Neural cell (in vitro differentiated cells): ENCODE measurements around the gene PDCD4. TPM values are rescaled to one million over a fixed set of nuclear protein-coding genes. Genes with fewer than 3 reads are reported as not detected.

Experiments
- H2AFZ ChIP-seq: fragments of 200-600, 300-800 bp; sonication (generic), shearing (Covaris generic); 2 replicates; pipeline ENCODE4 v1.6.0; 2014; ENCODE audit warnings: low read depth, mild to moderate bottlenecking, antibody characterized with exemption, low read length, moderate library complexity
- H3F3A ChIP-seq: fragments of 200-600 bp; shearing (Covaris generic); 2 replicates; pipeline ENCODE4 v1.6.1; 2016; ENCODE audit warnings: mild to moderate bottlenecking, moderate library complexity, mixed read lengths, antibody characterized with exemption, low read length; ENCODE audit not compliant: insufficient read depth, poor library complexity, severe bottlenecking
- H3K27ac ChIP-seq: fragments of 200-600, 300-800 bp; sonication (generic), shearing (Covaris generic); 2 replicates; pipeline ENCODE4 v1.5.1; 2014; ENCODE audit warnings: mild to moderate bottlenecking, low read length, moderate library complexity
- H3K27me3 ChIP-seq: fragments of 300-800, 200-600 bp; sonication (generic), shearing (Covaris generic); 2 replicates; pipeline ENCODE4 v1.6.0; 2014; ENCODE audit warnings: mild to moderate bottlenecking, low read depth, low read length, moderate library complexity; ENCODE audit not compliant: insufficient read depth
- H3K36me3 ChIP-seq: fragments of 300-800, 200-600 bp; sonication (generic), shearing (Covaris generic); 2 replicates; pipeline ENCODE4 v1.5.1; 2014; ENCODE audit warnings: mild to moderate bottlenecking, antibody characterized with exemption, low read length, moderate library complexity; ENCODE audit not compliant: insufficient read depth
- H3K4me2 ChIP-seq: fragments of 300-800, 200-600 bp; sonication (generic), shearing (Covaris generic); 2 replicates; pipeline ENCODE4 v1.6.0; 2014; ENCODE audit warnings: mild to moderate bottlenecking, low read length
- H3K4me3 ChIP-seq: fragments of 300-800, 200-600 bp; sonication (generic), shearing (Covaris generic); 2 replicates; pipeline ENCODE4 v1.5.1; 2014; ENCODE audit warnings: mild to moderate bottlenecking, low read length, moderate library complexity
- H3K79me2 ChIP-seq: fragments of 200-600 bp; shearing (Covaris generic); replicated peaks from 2 replicates; pipeline ENCODE4 v1.6.0; 2014; ENCODE audit warnings: mild to moderate bottlenecking, low read length, moderate library complexity; ENCODE audit not compliant: insufficient read depth
- H3K9ac ChIP-seq: fragments of 300-800, 200-600 bp; sonication (generic), shearing (Covaris generic); 2 replicates; pipeline ENCODE4 v1.6.1; 2016; ENCODE audit warnings: mild to moderate bottlenecking, low read length, mixed read lengths
- H3K9me2 ChIP-seq: fragments of 200-600 bp; shearing (Covaris generic); 2 replicates; pipeline ENCODE4 v1.6.1; 2016; ENCODE audit warnings: mild to moderate bottlenecking, low read length, mixed read lengths; ENCODE audit not compliant: insufficient read depth
- H3K9me3 ChIP-seq: fragments of 200-600, 300-800 bp; sonication (generic), shearing (Covaris generic); 2 replicates; pipeline ENCODE4 v1.6.1; 2016; ENCODE audit warnings: mild to moderate bottlenecking, mixed run types, low read length, moderate library complexity, mixed read lengths
- H4K20me1 ChIP-seq: fragments of 200-600 bp; shearing (Covaris generic); 2 replicates; pipeline ENCODE4 v1.6.1; 2016; ENCODE audit warnings: mild to moderate bottlenecking, mixed run types; ENCODE audit not compliant: insufficient read depth
- CTCF ChIP-seq: fragments of 450-650 bp; IDR thresholded peaks from 2 replicates; pipeline ENCODE4 v1.5.1; 2014; ENCODE audit warnings: antibody characterized with exemption, mild to moderate bottlenecking, moderate library complexity; ENCODE audit not compliant: poor library complexity, severe bottlenecking
- EP300 ChIP-seq: fragments of 450-650 bp; conservative IDR thresholded peaks from 2 replicates; pipeline ENCODE4 v1.6.1; 2014; ENCODE audit warnings: antibody characterized with exemption, mild to moderate bottlenecking, moderate library complexity; ENCODE audit not compliant: poor library complexity, severe bottlenecking
- EZH2 ChIP-seq: fragments of 200-600, 300-800 bp; shearing (Covaris generic), sonication (generic); IDR thresholded peaks from 2 replicates; pipeline ENCODE4 v1.6.1; 2014; ENCODE audit warnings: antibody characterized with exemption, low read length, borderline replicate concordance, mild to moderate bottlenecking; ENCODE audit not compliant: insufficient read depth, poor library complexity, severe bottlenecking
- MXI1 ChIP-seq: fragments of 450-650 bp; conservative IDR thresholded peaks from 2 replicates; pipeline ENCODE4 v1.6.1; 2014; ENCODE audit warnings: antibody characterized with exemption, mild to moderate bottlenecking; ENCODE audit not compliant: poor library complexity, severe bottlenecking
- POLR2AphosphoS5 ChIP-seq: IDR thresholded peaks from 2 replicates; pipeline ENCODE4 v1.6.1; 2012
- RAD21 ChIP-seq: fragments of 450-650 bp; conservative IDR thresholded peaks from 2 replicates; pipeline ENCODE4 v1.6.1; 2014; ENCODE audit warnings: antibody characterized with exemption, mild to moderate bottlenecking, moderate library complexity
- REST ChIP-seq: IDR thresholded peaks from 2 replicates; pipeline ENCODE4 v1.6.1; 2012; ENCODE audit warnings: borderline replicate concordance
- SMC3 ChIP-seq: fragments of 450-650 bp; conservative IDR thresholded peaks from 2 replicates; pipeline ENCODE4 v1.6.1; 2014; ENCODE audit warnings: antibody characterized with exemption, mild to moderate bottlenecking, moderate library complexity; ENCODE audit not compliant: poor library complexity
- TAF1 ChIP-seq: IDR thresholded peaks from 2 replicates; pipeline ENCODE4 v1.6.1; 2012; ENCODE audit warnings: low read depth
- polyA plus RNA-seq: library from polyadenylated mRNA; depleted of rRNA; stranded (reverse); fragments of >200 nt; gene quantifications from 2 replicates; pipeline ENCODE4 v1.2.3, GENCODE V29; 2014

Gene PDCD4
- polyA plus RNA-seq, 1 donor from 2014 or later, result 83.5 TPM

- no peak overlapping the region for H3K27ac ChIP-seq
- H3K79me2 ChIP-seq, result peaks cover 50% of the 10 kb centered on the region
- H3K9ac ChIP-seq, result no peak overlapping the region
- no peak overlapping the region for H3K4me2 ChIP-seq
- no peak overlapping the region for H3K4me3 ChIP-seq
- no peaks in the 10 kb centered on the region for H3K36me3 ChIP-seq
- no peaks in the 10 kb centered on the region for H4K20me1 ChIP-seq
- TF ChIP-seq POLR2AphosphoS5 (no peak), RAD21 (no peak), SMC3 (no peak), MXI1 (no peak), EP300 (no peak), CTCF (no peak), EZH2 (no peak), REST (no peak), TAF1 (no peak)
- H2AFZ ChIP-seq, result no peak overlapping the region
- no peaks in the 10 kb centered on the region for H3K9me3 ChIP-seq
- H3F3A ChIP-seq, result no peaks in the 10 kb centered on the region
- no peaks in the 10 kb centered on the region for H3K9me2 ChIP-seq
- H3K27me3 ChIP-seq, result no peaks in the 10 kb centered on the region
These were observed 4.3 kb downstream of the PDCD4 start for GRCh38 chr10:110876000-110876399.

GRCh38 chr10:110876788-110877187, 5.1 kb downstream of the PDCD4 start:
- no peak overlapping the region for H3K27ac ChIP-seq
- no peak overlapping the region for H2AFZ ChIP-seq
- no peaks in the 10 kb centered on the region for H3K36me3 ChIP-seq
- no peak overlapping the region for H3K9ac ChIP-seq
- H3K79me2 ChIP-seq, result peaks cover 50% of the 10 kb centered on the region
- H3K4me3 ChIP-seq, result no peak overlapping the region
- no peaks in the 10 kb centered on the region for H3F3A ChIP-seq
- no peaks in the 10 kb centered on the region for H3K9me2 ChIP-seq
- TF ChIP-seq EP300 (no peak), RAD21 (no peak), POLR2AphosphoS5 (no peak), REST (no peak), CTCF (no peak), TAF1 (no peak), SMC3 (no peak), MXI1 (no peak), EZH2 (no peak)
- H3K27me3 ChIP-seq, result no peaks in the 10 kb centered on the region
- no peak overlapping the region for H3K4me2 ChIP-seq
- H4K20me1 ChIP-seq, result no peaks in the 10 kb centered on the region
- H3K9me3 ChIP-seq, result no peaks in the 10 kb centered on the region
